Measurements from ENCODE around the gene BCKDK.
A peak's percentile ranks its signal among the peaks of the same experiment; 100 is the strongest.

BCKDK gene

DNA sequence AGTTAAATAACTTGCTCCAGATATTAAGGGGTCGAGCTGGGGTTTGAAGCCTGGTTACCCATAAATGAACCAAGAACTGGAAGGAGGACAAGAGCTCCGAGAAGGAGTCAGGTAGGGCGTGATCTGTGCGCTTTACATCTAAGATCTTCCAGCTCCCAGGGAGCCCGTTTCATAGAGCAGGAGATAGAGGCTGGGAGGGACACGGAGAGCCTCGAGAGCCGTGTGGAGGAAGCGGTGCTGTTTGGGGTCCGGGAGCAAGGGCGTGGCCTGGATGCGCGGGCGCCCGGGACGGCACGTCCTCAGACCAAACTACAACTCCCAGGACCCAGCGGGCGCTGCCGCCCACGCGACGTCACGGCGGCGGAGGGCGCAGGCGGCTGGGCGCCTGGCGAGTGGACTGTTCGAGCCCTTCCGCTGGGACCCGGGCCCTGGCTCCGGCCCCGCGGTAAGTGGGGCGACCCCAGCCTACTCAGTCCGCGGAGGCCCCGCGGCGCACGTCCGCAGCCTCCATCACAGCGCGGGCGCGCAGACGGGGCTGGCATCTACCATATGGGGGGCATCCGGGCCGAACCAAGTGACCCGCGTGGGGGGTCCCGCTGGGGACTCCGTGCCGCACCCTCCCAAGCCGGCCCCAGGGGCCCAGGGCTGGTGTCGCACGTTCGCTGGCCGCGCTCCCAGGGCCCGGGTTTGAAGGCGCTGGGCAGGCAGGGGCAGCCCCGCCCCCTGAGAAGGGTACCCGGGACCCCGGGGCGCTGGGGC lies at the start of gene BCKDK:
Gene BCKDK, plus strand, starts transcription at position 352 of the 759 bp plus-strand sequence. CDS start 838 bp downstream, outside the sequence.
- DNase-seq (ENCODE audit: low spot score in 2 of 2) (no peak), ATAC-seq (replicated peaks; ENCODE audit: extremely low read depth, poor library complexity, severe bottlenecking) (peak; percentile 69)
- H3K4me1 Mint-ChIP-seq: peaks cover 15% of the 10 kb centered on the region
- H3K9me3 Mint-ChIP-seq: no peaks in the 10 kb centered on the region
- no peaks in the 10 kb centered on the region for H3K27me3 Mint-ChIP-seq
- H3K36me3 Mint-ChIP-seq (ENCODE audit: insufficient read depth): peaks cover 3% of the 10 kb centered on the region
- H3K27ac Mint-ChIP-seq (ENCODE audit: low read depth): peak within 1 kb of the TSS; percentile 80
- H3K4me3 Mint-ChIP-seq: peak within 1 kb of the TSS; percentile 86

GRCh38 chr16:31061126-31061812 lies 46.9 kb upstream of the BCKDK start:
- Mint-ChIP-seq H3K4me3 (peak overlapping the region; percentile 38), H3K27me3 (no peaks in the 10 kb centered on the region), H3K27ac (ENCODE audit: low read depth) (no peak overlapping the region), H3K4me1 (peaks cover 41% of the 10 kb centered on the region), H3K36me3 (ENCODE audit: insufficient read depth) (peaks cover 26% of the 10 kb centered on the region), H3K9me3 (no peaks in the 10 kb centered on the region)
- DNase-seq (ENCODE audit: low spot score in 2 of 2) (no peak), ATAC-seq (replicated peaks; ENCODE audit: extremely low read depth, poor library complexity, severe bottlenecking) (no peak)

DNA sequence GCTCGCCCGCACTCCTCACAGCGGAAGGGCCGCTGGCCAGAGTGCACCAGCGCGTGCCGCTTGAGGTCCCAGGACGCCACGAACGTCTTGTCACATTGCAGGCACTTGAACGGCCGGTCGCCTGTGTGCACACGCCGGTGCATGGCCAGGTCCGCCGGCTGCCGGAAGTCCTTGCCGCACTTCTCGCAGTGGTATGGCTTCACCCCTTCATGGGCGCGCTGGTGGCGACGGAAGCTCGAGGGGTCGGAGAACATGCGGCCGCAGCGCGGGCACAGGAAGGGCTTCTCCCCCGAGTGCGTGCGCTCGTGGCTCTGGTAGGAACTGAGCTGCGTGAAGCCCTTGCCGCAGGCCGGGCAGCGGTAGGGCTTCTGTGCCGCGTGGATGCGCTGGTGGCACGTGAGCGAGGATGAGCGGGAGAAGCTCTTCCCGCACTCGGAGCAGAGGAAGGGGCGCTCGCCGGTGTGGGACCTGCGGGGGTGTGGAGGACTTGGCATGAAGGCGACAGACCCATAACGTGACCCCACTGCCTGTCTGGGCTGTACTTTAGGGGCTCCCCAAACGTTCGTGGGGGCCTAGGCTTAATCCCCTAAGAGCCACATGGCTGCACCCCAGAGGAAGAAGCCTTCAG lies 46.3 kb upstream of the BCKDK start:
- Mint-ChIP-seq H3K4me1 (peaks cover 44% of the 10 kb centered on the region), H3K27me3 (no peaks in the 10 kb centered on the region)

GRCh38 chr16:31063495-31063842 lies 44.7 kb upstream of the BCKDK start:
- Mint-ChIP-seq H3K4me1 (peaks cover 50% of the 10 kb centered on the region), H3K36me3 (ENCODE audit: insufficient read depth) (peaks cover 21% of the 10 kb centered on the region), H3K27ac (ENCODE audit: low read depth) (peak overlapping the region; percentile 90), H3K9me3 (no peaks in the 10 kb centered on the region), H3K4me3 (peak overlapping the region; percentile 82), H3K27me3 (no peaks in the 10 kb centered on the region)
- DNase-seq (ENCODE audit: low spot score in 2 of 2) (no peak), ATAC-seq (replicated peaks; ENCODE audit: extremely low read depth, poor library complexity, severe bottlenecking) (no peak)

More for the DNA sequence above, 46.3 kb upstream of the BCKDK start:
- no peak overlapping the region for H3K27ac Mint-ChIP-seq (ENCODE audit: low read depth)
- DNase-seq (ENCODE audit: low spot score in 2 of 2) (no peak), ATAC-seq (replicated peaks; ENCODE audit: extremely low read depth, poor library complexity, severe bottlenecking) (no peak)
- peaks cover 26% of the 10 kb centered on the region for H3K36me3 Mint-ChIP-seq (ENCODE audit: insufficient read depth)
- H3K4me3 Mint-ChIP-seq: peak overlapping the region; percentile 38
- H3K9me3 Mint-ChIP-seq: no peaks in the 10 kb centered on the region

GRCh38 chr16:31063843-31064611 lies 44.2 kb upstream of the BCKDK start:
- Mint-ChIP-seq H3K4me1 (peaks cover 52% of the 10 kb centered on the region), H3K36me3 (ENCODE audit: insufficient read depth) (peaks cover 20% of the 10 kb centered on the region), H3K27ac (ENCODE audit: low read depth) (peak overlapping the region; percentile 90), H3K9me3 (no peaks in the 10 kb centered on the region), H3K4me3 (peak overlapping the region; percentile 82), H3K27me3 (no peaks in the 10 kb centered on the region)
- ATAC-seq (replicated peaks; ENCODE audit: extremely low read depth, poor library complexity, severe bottlenecking) (peak; percentile 67), DNase-seq (ENCODE audit: low spot score in 2 of 2) (peak; percentile 25 to 28)

- no peaks in the 10 kb centered on the region for H3K9me3 Mint-ChIP-seq
- peaks cover 20% of the 10 kb centered on the region for H3K36me3 Mint-ChIP-seq (ENCODE audit: insufficient read depth)
- peak overlapping the region; percentile 82 for H3K4me3 Mint-ChIP-seq
- DNase-seq (ENCODE audit: low spot score in 2 of 2): no peak
- peak overlapping the region; percentile 90 for H3K27ac Mint-ChIP-seq (ENCODE audit: low read depth)
- peaks cover 58% of the 10 kb centered on the region for H3K4me1 Mint-ChIP-seq
- peak; percentile 44 for ATAC-seq (replicated peaks; ENCODE audit: extremely low read depth, poor library complexity, severe bottlenecking)
- H3K27me3 Mint-ChIP-seq: no peaks in the 10 kb centered on the region
Measured at GRCh38 chr16:31064882-31065461, 43.2 kb upstream of the BCKDK start.

- Mint-ChIP-seq H3K27ac (ENCODE audit: low read depth) (peak overlapping the region; percentile 88), H3K4me3 (no peak overlapping the region), H3K36me3 (ENCODE audit: insufficient read depth) (peaks cover 12% of the 10 kb centered on the region), H3K4me1 (peaks cover 61% of the 10 kb centered on the region), H3K27me3 (no peaks in the 10 kb centered on the region), H3K9me3 (no peaks in the 10 kb centered on the region)
- DNase-seq (ENCODE audit: low spot score in 2 of 2): no peak
- no peak for ATAC-seq (replicated peaks; ENCODE audit: extremely low read depth, poor library complexity, severe bottlenecking)
Measured at GRCh38 chr16:31067342-31067741, 40.8 kb upstream of the BCKDK start.

- Mint-ChIP-seq H3K36me3 (ENCODE audit: insufficient read depth) (peaks cover 13% of the 10 kb centered on the region), H3K4me3 (peak overlapping the region; percentile 87), H3K9me3 (no peaks in the 10 kb centered on the region), H3K4me1 (peaks cover 49% of the 10 kb centered on the region), H3K27me3 (no peaks in the 10 kb centered on the region), H3K27ac (ENCODE audit: low read depth) (peak overlapping the region; percentile 94)
- DNase-seq (ENCODE audit: low spot score in 2 of 2) (no peak), ATAC-seq (replicated peaks; ENCODE audit: extremely low read depth, poor library complexity, severe bottlenecking) (no peak)
Measured at GRCh38 chr16:31071861-31072260, 36.3 kb upstream of the BCKDK start.

GRCh38 chr16:31072540-31073141 lies 35.5 kb upstream of the BCKDK start:
- H3K4me3 Mint-ChIP-seq: peak overlapping the region; percentile 87
- H3K9me3 Mint-ChIP-seq: no peaks in the 10 kb centered on the region
- H3K27me3 Mint-ChIP-seq: no peaks in the 10 kb centered on the region
- no peak for DNase-seq (ENCODE audit: low spot score in 2 of 2)
- no peak for ATAC-seq (replicated peaks; ENCODE audit: extremely low read depth, poor library complexity, severe bottlenecking)
- H3K36me3 Mint-ChIP-seq (ENCODE audit: insufficient read depth): peaks cover 20% of the 10 kb centered on the region
- peak overlapping the region; percentile 94 for H3K27ac Mint-ChIP-seq (ENCODE audit: low read depth)
- peaks cover 48% of the 10 kb centered on the region for H3K4me1 Mint-ChIP-seq

- Mint-ChIP-seq H3K4me3 (peak overlapping the region; percentile 87), H3K9me3 (no peaks in the 10 kb centered on the region), H3K4me1 (peaks cover 43% of the 10 kb centered on the region), H3K27ac (ENCODE audit: low read depth) (peak overlapping the region; percentile 94), H3K36me3 (ENCODE audit: insufficient read depth) (peaks cover 24% of the 10 kb centered on the region), H3K27me3 (no peaks in the 10 kb centered on the region)
- DNase-seq (ENCODE audit: low spot score in 2 of 2) (peak; percentile 68 to 72), ATAC-seq (replicated peaks; ENCODE audit: extremely low read depth, poor library complexity, severe bottlenecking) (peak; percentile 55)
Measured at GRCh38 chr16:31073142-31073969, 34.8 kb upstream of the BCKDK start.
